CMK (cell line): ENCODE measurements around the gene LRP1.

Experiments
- DNase-seq: peaks from one replicate; pipeline ENCODE4 v3.0.0-alpha.2; 2010; ENCODE audit warnings: low read depth

Gene LRP1

GRCh38 chr12:57236201-57236924 is 108.1 kb downstream of the LRP1 start:
- DNase-seq, result no peak

DNA sequence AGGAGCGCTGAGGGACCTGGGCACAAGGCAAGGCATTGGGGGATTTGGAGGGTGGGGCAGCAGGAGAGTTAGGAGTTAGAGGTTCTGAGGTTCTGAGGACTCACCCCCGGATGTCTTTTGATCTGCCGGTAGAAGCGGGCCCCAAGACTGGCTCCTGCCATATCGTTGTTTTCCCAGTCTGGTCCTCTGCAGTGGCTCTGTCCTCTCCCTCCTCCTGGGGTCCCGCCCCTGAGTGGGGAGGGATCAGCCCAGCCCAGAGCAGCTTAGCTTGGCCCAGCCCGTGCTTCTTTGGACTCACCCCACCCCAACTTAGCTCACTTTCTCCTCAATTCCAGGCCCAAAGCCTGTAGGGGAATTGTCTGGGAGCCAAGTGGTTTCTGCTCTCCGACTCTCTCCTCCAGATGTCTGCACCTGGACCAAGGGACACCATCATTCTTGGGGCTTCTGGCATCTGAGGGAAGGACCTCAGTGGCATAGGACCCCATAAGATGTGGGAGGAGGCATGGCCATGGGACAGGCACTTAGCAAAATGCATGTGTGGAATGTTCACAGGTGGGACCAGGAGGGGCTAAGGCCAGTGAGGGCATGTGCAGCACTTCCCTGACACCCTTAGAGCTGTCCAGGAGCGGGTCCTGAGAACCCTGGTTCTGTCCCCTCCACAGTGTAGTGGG is 108.8 kb downstream of the LRP1 start:
- no peak for DNase-seq

DNA sequence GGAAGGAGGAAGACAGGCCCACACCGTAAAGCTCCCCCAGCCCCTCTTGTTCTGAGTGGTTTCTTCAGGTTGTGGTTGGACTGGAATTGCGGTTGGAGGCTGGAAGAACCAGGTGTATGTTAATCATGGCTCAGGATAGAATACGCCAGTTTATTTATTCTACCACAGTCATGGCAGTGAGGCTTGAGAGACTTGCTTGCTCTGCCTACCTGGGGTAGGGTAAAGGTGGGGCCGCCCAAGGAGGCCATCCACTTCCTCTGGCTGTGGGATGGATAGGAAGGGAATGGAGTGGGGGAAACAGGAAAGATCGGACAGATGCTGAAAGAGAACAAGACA is 109.3 kb downstream of the LRP1 start:
- DNase-seq, result no peak

- DNase-seq, result no peak
Observed at GRCh38 chr12:57237932-57238853, 109.9 kb downstream of the LRP1 start.

GRCh38 chr12:57238854-57239554 is 110.7 kb downstream of the LRP1 start:
- DNase-seq, result no peak

GRCh38 chr12:57239587-57240065 is 111.3 kb downstream of the LRP1 start:
- DNase-seq, result no peak

GRCh38 chr12:57240066-57240921 is 112.0 kb downstream of the LRP1 start:
- no peak for DNase-seq

DNA sequence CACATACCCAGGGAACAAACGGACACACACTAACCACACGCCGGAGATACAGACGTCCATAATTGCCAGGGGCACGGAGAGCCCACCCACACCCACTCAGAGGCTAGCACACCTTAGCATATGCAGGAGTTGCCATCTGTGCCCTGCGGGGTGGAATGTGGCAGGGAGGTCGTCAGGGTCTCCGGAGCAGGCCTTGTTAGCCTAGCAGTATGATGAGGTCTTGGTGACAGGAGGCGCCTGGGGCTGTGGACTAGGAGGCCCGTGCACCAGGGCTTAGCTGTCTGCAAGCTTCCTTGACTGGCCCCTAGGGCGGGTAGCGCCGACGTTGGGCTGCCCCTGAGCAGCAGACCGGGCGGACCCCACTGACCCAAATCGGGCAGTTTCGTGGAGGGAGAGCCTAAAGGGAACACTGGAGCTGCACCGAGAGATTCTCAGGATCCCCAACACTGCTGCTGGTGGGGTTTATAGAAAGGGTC is 112.7 kb downstream of the LRP1 start:
- DNase-seq, result no peak

DNA sequence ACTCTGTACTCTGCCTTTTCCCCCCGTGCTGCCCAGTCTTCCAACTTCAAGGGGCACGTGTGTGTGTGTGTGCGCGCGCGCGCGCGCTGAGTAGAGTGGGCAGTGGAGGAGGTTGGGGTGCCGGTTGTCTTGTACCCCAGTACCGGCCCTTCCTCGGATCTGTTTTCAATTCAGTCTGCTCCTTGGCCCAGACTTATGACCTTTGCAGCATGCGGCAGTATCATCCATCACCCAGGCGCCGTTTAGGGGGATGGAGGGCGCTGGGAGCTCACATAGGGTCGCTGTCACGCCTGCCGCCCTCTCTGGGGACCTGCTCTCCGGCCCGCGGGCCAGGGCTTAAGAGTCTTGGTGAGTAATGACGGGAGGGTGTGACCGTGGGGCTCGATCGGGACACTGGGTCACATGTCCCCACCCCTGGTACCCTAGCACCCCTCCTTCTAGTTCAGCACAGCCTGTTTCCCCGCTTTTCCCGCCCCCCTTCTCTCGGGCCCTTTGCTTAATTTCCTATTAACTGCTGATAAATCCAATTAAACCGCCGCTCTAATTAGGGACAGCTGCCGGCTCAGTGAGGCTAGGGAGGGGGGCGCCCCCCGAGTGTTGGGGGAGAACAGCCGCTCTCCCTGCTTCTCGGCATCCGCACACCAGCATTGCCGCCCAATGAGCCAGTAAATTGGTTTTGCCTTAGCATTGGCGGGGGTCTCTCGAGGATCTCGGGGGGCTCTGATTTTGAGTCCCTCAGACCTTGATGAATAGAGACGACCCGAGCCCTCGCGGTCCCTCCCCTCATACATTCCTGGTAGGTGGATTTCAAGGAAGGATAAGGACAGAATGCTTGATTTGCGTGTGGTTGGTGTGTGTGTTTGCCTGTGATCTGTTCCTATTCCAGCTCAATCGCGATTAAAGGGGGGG is 113.4 kb downstream of the LRP1 start:
- DNase-seq, result no peak

GRCh38 chr12:57242329-57242690 is 114.0 kb downstream of the LRP1 start:
- DNase-seq, result no peak

- no peak for DNase-seq
Observed at GRCh38 chr12:57242691-57243454, 114.6 kb downstream of the LRP1 start.

DNA sequence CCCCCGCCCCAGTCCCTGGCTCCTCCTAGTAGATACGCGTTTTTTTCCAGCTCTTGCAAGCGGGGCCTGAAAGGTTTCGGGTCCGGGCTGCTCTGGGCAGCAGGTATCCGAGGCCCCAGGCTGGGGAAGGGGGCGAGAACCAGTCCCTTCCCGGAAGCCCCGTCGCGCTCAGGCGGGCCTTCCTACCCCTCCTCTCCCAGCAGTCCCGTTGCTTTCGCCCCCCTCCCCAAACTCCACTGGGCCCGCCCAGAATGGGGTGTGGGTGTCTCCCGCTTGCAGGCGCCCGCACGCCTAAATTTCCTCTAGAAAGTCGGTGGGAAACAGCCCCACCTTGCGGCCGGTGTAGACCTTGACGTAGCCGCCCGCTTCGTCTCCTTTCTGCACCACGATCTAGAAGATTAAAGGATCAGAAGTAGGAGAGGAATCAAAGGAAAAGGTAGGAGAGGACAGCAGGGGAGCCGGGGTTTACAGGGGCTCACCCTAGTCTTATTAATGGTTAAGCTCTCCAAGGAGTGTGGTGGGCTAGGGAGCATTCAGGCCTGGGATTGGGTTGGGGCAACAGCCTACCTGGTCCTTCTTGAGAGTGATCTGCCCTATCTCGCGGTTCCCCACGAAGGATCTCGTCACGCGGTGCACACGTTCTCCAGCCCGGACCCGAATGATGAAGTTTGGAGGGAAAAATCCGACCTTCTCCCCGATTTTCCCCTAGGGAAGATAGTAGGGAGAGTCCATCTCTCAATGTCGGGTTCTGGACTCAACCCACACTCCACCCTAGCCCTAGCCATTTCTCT is 115.4 kb downstream of the LRP1 start:
- no peak for DNase-seq

DNA sequence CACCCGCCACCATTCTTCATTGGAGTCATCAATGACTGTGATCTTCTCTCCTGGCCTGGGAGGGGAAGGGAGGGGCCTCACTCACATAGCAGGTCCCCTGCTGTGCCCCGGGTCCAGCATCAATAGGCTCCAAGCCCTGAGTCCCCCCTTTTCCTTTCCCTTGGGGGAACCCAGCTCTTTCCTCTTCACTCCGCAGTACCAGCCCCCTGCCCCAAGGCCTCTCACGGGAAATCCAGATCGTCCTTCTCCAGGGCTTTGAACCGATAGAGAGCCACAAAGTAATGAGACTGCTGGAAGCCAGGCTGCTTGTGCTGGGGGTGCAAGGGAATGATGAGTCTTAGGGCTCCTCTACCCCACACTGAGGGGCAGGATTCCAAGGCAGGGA is 116.0 kb downstream of the LRP1 start:
- DNase-seq, result no peak

DNA sequence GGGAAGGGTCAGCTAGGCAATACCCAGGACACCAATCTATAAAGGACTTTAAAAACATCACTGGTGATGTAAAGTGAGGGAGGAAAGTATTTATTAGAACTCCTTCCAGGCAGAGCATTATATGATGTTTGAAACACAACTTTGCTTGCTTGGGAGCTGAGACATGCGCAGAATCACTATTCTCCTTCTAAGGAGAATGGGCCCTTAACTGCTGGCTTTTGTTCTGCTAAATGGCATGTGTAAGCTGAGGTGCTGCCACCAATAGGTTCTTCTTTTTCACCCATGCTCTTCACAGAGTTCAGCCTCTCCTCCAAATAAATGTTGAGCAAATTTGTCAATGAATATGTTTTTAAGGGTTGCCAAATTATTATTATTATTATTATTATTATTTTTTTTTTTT is 118.8 kb downstream of the LRP1 start:
- no peak for DNase-seq

GRCh38 chr12:57248934-57249742 is 120.9 kb downstream of the LRP1 start:
- DNase-seq, result peak; percentile 80

DNA sequence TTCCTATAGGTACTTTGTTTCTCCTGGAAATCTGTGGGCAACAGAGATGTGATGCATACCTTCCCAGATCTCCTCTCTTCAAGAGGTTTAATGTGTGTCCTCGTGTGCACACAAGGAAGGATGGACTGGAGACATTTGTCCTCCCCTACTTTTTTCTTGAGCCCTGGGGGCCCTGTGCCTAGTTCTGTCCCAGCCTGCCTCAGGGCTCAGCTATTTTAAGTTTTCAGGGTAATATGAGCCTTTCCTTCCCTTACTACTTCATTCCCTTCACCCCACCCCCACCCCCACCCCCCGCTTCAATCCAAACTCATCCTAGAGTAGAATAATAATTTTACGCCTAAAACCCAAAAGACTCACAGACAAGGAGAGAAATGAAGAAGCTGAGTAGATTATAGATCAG is 122.3 kb downstream of the LRP1 start:
- DNase-seq, result no peak

- DNase-seq, result no peak
Observed at GRCh38 chr12:57250956-57251355, 122.7 kb downstream of the LRP1 start, which contains the start of gene STAC3. TSS of gene STAC3 (minus strand) at chr12:57251187. CDS start at chr12:57249636, 1,551 bp downstream.
